RWPE1 (cell line): Measurements from ENCODE around the gene LAPTM5.

Experiments used
- CTCF ChIA-PET: fragments of 350-600 bp; sonication (Branson Sonifier 250); formaldehyde crosslinking; extraction: SDS; loops from one replicate; lab custom pipeline; 2021; lab: Yijun Ruan, JAX
- POLR2A ChIA-PET: fragments of 400-600 bp; formaldehyde crosslinking; extraction: SDS; loops from one replicate; lab custom pipeline; 2020; ENCODE audit warnings: antibody characterized with exemption; ENCODE audit not compliant: low non-redundant PET; lab: Yijun Ruan, JAX
- DNase-seq: peaks from one replicate; pipeline ENCODE4 v3.0.0; 2012; ENCODE audit warnings: low spot score
- H3K27ac ChIP-seq: fragments of 450-650 bp; 2 replicates; pipeline ENCODE4 v1.5.1; 2017
- TF ChIP-seq, protein P1 (sequence below): fragments of 450-650 bp; conservative IDR thresholded peaks from 2 replicates; pipeline ENCODE4 v1.5.1; 2017; ENCODE audit warnings: low read depth, mild to moderate bottlenecking

Gene LAPTM5

DNA sequence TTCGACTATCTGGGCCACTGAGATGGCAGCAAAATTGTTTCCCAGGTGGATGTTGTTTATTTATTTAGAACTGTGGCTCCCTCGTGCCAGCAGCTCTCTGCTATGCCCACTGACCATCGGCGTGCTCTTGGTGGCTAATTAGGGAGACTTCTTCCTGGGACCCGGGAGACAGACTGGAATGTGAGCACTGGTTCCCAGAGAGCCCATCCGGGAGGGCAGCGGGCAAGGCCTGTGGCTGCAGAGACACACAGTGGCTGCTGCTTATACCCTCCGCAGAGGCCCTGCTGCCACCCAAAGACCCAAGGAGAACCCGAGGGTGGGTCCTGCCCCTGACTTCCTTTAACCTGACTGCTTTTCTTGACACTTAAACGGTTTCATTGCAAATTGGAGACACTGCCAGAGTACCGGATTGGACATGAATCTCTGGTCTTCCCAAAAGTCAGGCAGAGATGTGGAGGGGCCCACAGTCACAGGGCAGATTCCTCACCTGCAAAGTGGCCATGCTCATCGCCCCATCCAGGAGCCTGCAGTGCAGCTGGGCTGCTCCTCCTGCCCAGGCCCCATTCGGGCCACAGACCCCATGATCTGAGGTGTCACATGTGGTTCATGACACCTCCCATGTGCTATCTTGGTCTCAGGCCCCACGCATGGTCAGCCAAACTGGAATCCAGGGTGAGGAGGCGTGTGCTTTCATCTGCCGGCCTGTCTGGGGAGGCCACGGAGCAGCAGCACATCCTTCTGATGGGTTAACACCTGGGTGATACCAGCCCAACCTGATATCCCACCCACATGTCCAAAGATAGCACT, 28.5 kb downstream of the LAPTM5 start:
- ChIA-PET POLR2A (interaction anchor here (0.5 kb wide), 1 partner anchor 1563 kb away, joined by 4 read pairs; the partner anchor contains the start of gene HDAC1), CTCF (interaction anchor here (1.0 to 1.8 kb wide), 3 partner anchors 10 to 69 kb away, joined by 3 to 13 read pairs (median 4); no protein-coding TSS in a partner anchor)
- no peak overlapping the region for H3K27ac ChIP-seq
- no peak for DNase-seq
- TF ChIP-seq, protein P1, sequence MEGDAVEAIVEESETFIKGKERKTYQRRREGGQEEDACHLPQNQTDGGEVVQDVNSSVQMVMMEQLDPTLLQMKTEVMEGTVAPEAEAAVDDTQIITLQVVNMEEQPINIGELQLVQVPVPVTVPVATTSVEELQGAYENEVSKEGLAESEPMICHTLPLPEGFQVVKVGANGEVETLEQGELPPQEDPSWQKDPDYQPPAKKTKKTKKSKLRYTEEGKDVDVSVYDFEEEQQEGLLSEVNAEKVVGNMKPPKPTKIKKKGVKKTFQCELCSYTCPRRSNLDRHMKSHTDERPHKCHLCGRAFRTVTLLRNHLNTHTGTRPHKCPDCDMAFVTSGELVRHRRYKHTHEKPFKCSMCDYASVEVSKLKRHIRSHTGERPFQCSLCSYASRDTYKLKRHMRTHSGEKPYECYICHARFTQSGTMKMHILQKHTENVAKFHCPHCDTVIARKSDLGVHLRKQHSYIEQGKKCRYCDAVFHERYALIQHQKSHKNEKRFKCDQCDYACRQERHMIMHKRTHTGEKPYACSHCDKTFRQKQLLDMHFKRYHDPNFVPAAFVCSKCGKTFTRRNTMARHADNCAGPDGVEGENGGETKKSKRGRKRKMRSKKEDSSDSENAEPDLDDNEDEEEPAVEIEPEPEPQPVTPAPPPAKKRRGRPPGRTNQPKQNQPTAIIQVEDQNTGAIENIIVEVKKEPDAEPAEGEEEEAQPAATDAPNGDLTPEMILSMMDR: no peak

DNA sequence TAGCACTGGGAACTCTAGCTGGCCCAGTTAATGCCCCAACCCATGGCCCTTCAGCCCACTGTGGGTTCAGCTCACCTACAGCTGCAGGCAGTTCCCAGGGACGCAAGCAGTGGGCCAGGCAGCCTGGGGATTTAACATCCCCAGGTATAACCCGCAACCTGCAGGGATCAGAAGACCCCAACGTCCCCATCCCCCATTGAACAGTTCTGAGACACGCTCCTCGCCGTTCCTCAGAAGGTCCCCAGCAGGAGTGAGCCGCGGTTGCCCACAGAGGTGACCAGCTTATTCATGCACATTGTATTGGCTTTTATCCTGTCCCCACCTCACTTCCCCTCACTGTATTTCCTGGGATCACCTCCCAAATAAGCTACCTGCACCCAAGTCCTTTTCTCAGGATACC, 29.2 kb downstream of the LAPTM5 start:
- DNase-seq: no peak
- CTCF ChIA-PET: interaction anchor here (1.1 to 1.8 kb wide), 3 partner anchors 9 to 69 kb away, joined by 3 to 13 read pairs (median 5); no protein-coding TSS in a partner anchor
- POLR2A ChIA-PET: no interaction called here
- TF ChIP-seq, protein P1: no peak
- no peak overlapping the region for H3K27ac ChIP-seq

DNA sequence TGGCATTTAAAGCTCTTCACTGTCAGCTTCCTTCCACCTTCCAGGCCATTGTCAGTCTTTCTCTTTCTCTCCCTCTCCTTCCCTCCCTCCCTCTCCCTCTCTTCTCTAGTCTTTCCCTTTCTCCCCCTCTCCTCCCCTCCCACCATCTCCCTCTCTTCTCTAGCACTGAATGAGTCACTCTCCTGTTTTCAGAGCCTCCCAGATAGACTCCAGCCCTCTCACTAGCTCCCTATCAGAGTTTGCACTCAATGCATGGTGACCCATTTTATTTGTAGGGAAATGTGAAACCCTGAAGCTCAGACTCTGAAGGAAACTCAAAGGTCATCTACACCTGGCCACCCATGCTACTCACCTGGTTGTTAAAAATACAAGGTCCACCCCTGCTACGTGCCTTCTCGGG, 29.8 kb downstream of the LAPTM5 start:
- no peak overlapping the region for H3K27ac ChIP-seq
- TF ChIP-seq, protein P1: no peak

DNA sequence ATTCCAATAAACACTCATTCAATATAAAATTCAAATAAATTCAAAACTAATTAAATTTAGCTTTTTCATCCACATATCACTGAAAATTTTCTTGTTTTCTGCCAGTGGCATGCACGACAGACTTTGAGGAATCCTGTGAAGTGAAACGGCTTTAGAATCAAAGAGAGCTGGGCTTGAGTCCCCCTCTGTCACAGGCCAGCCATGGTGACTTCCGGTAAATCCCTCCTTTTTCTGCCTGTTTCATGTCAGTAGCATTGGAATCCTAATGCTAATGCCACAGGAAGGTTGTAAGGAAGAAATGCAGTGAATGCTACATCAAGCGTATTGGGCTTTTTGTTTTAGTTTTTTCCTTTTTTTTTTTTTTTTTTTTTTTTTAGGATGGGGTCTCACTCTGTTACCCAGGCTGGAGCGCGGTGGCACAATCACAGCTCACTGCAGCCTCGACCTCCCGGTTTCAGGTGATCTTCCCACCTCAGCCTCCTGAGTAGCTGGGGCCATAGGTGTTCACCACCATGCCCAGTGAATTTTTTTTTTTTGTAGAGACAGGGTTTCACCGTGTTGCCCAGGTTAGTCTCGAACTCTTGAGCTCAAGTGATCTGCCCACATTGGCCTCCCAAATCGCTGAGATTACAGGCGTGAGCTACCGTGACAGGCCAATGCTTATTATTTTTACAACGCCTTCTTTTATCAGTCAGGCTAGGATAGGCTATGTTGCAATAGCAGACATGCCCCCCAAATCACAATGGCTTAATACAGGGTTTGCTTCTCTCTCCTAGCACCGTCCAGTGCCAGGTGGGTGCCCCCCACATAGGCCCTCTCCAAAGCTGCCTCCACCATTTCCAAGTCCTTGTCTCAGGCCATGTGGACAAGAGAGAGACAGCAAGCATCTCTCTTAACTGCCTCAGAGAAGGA, 30.5 kb downstream of the LAPTM5 start:
- no peak for DNase-seq
- H3K27ac ChIP-seq: no peak overlapping the region
- CTCF ChIA-PET: interaction anchor here (0.7 to 3.0 kb wide), 5 partner anchors 8 to 135 kb away, joined by 3 to 13 read pairs (median 5); no protein-coding TSS in a partner anchor
- POLR2A ChIA-PET: interaction anchor here (0.5 kb wide), 1 partner anchor 9 kb away, joined by 3 read pairs; no protein-coding TSS in a partner anchor
- TF ChIP-seq, protein P1: no peak

More for the DNA sequence above, 29.8 kb downstream of the LAPTM5 start:
- no peak for DNase-seq
- ChIA-PET CTCF (interaction anchor here (1.2 to 1.8 kb wide), 3 partner anchors 9 to 55 kb away, joined by 3 to 13 read pairs (median 5); no protein-coding TSS in a partner anchor), POLR2A (no interaction called here)

DNA sequence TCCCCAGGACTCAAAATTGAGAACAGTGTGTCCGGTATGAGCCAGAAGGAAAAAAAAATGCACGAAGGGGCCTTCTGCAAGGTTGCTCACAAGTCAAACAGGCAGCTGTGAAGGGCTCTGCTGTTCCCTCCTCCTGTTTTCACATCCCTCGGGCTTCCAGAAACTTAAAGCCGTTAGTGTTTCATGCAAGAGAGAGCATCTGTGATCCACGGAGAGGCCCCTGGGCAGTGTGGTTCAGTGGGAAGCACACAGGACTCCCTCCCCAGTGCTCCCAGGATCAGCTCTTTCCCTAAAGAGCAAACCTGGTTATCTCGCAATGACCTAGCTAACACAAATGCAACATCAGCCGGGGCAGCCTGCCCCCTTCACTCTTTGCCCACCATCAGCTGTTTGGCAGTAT, 31.3 kb downstream of the LAPTM5 start:
- H3K27ac ChIP-seq: no peak overlapping the region
- DNase-seq: no peak
- TF ChIP-seq, protein P1: no peak
- ChIA-PET POLR2A (interaction anchor here (0.5 to 0.6 kb wide), 2 partner anchors 8 to 412 kb away, joined by 3 read pairs; no protein-coding TSS in a partner anchor), CTCF (interaction anchor here (3.0 kb wide), 1 partner anchor 53 kb away, joined by 9 read pairs; no protein-coding TSS in a partner anchor)
